CD1c-positive myeloid dendritic cell (primary cell): ENCODE data around the gene PDE7B.

Experiments used
- DNase-seq: peaks from one replicate; pipeline ENCODE4 v3.0.0-alpha.2; 2016; ENCODE audit errors: extremely low spot score

PDE7B gene

DNA sequence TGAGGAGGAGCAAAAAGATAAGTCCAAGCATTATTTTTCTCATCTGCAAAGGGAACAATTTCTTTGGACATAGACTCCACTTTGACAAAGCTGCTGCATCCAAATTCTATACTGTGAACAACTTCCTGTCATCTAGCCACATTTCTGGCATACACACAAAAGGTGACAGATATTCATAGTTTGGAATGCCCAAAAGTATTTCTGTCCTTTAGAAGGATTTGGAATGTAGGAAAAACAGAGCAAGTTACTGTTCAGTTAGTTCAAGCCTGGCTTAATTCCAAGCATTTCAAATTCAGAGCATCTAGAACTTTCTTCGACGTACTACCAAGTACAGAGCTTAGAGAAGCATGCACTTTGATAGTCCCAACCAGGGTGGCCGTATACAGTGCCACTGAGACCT, 134.0 kb downstream of the PDE7B start:
- no peak for DNase-seq

GRCh38 chr6:135987226-135987625, 135.7 kb downstream of the PDE7B start:
- no peak for DNase-seq

- no peak for DNase-seq
These were observed 138.9 kb downstream of the PDE7B start for GRCh38 chr6:135990439-135990838.

DNA sequence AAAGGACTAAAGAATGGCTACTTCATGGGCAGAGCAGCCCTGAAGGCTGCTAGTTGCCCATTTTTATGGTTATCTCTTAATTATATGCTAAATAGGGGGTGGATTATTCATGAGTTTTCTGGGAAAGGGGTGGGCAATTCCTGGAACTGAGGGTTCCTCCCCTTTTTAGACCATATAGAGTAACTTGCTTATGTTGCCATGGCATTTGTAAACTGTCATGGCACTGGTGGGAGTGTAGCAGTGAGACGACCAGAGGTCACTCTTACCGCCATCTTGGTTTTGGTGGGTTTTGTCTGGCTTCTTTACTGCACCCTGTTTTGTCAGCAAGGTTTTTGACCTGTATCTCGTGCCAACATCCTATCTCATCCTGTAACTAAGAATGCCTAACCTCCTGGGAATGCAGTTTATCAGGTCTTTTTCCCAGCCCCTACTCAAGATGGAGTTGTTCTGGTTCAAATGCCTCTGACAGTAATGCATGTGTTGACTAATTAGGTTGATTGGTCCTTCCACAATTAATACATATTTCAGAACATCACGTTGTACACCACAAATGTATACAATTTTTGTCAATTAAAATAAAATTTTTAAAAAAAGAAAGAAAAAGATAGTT, 139.5 kb downstream of the PDE7B start:
- DNase-seq, result no peak

- no peak for DNase-seq
These were observed 141.2 kb downstream of the PDE7B start for GRCh38 chr6:135992739-135993138.

DNA sequence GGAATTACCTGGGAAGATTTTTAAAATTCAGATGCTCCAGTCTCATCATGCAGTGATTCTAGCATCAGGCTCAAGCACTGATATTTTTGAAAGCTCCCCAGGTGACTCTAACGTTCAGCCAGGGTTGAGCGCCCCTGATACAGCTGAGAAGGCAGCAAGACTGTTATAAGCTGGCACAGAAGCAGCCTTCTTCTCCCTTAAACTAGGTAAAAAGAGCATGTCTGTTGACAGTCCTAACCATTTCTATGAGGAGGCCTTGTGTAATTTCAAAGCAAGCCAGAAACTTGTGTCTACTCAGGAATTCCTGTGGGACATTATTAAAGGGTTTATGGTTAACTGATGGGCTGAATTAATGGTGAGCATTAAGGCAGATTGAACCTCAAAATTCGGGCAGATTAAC, 141.9 kb downstream of the PDE7B start:
- DNase-seq, result no peak

DNA sequence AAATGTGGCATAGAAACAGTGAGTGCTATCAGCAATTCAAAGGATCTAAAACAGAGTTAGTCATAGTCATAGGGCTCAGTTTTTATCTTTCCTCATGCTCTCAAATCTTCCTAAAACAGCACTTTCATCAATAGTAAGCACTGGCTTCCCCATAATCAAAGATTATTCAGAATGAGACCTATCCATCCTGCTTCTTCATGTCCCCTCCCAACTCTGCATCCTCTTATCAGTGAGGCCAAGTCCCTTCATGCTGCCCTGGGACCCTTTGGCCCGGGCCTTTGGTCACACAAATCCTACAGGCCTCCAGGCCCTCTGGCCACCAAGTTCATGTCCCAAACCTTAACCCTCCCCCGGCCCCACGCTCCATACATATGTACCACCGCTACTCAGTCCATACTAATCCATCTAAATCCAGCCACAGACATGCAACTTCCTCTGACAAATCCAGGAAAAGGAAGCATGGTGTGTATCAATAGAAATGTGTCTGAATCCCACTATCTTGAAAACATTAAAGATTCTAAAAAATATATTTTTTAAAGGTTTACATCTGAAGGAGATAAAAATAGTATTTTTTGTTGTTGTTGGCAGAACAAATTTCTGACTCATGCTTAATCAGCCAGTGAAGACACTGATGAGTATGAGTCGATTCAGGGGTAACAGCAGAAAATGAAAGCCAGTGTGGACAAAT, 143.5 kb downstream of the PDE7B start:
- DNase-seq, result peak; percentile 31

DNA sequence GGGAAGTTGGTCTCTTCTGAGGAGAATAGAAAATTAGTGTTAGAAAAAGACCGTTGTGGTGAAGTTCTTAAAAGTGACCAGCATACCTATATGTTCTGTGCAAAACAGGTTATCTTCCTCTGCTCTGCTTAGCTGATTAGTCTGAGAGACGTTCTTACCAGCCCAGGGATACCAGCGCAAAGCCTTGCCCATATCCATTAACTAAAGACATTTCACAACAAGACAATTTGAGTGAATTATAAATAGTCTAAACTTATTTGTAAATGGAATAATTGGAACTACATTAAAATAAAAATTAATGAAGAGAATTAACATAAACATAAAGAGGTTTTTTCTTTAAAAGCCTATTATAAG, 144.0 kb downstream of the PDE7B start:
- DNase-seq, result no peak

GRCh38 chr6:135996668-135997067, 145.2 kb downstream of the PDE7B start:
- DNase-seq, result no peak

- no peak for DNase-seq
These were observed 147.9 kb downstream of the PDE7B start for GRCh38 chr6:135999393-135999792.

- peak; percentile 72 for DNase-seq
These were observed 155.8 kb downstream of the PDE7B start for GRCh38 chr6:136007345-136007744.

GRCh38 chr6:136011475-136011874, 160.0 kb downstream of the PDE7B start:
- no peak for DNase-seq

- peak; percentile 35 for DNase-seq
These were observed 160.8 kb downstream of the PDE7B start for GRCh38 chr6:136012198-136012887.

DNA sequence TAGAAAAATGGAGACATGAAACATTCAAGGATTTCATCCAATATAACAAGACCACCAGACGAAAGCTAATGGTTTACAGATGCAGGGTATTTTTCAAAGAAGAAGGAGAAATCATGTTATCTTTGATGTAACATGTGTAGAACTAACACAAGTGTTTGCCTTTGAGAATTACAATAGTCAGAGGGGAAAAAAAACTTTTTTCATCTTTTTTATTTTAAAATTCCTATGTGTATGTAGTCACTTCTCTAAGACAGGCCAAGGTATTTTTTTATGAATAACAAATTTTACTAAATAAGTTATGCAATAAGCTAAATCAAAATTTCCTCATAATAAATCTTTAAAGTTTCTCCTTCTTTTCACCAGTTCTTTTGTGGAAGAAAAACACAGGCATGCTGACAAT, 161.4 kb downstream of the PDE7B start:
- DNase-seq, result no peak

DNA sequence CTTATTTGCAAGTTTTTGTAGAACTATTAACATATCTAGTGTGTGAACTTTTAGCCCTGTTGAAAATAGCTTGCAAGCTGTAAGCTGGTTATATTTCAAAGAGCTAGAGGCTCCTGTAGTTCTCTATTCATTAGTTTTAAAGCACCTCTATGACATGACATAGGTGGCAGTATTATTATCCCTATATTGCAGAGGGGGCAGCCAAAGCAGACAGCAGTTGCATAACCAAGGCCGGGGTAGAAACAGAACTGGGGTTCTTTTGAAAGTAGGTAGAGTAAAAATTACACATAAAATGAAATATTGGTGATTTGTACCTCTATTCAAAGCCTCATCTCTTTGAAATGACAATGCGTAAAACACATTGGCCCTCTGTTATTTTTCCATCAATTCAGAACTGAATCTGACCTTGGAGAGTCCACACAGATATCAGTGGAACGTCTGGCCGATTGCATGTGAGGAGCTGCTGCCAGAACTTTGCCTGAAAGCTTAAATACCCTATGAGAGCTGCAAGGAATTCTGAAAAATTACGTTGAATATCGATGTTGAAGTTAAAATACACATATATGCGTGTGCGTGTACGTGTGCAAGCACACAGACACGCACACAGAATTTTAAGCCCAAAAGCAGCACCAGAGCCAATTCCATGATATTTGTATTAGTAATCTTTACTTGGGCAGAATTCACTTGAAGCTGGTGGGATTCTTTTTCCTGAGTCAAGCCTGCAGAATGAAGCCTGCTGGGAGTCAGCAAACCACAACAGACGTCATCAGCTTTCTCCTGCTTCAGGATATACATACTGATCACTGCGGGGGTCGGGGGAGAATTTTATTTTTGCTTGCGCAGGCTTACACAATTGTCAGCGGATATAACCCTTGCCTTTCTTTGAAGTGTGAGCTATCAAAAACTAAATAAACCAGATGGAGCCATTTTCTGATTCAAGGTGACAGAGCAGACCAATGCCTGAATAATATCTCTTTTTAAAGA, 163.2 kb downstream of the PDE7B start:
- no peak for DNase-seq

- DNase-seq, result no peak
These were observed 164.0 kb downstream of the PDE7B start for GRCh38 chr6:136015531-136015930.

- DNase-seq, result no peak
These were observed 165.0 kb downstream of the PDE7B start for GRCh38 chr6:136016228-136017225.

- no peak for DNase-seq
These were observed 169.2 kb downstream of the PDE7B start for GRCh38 chr6:136020691-136021090.

- DNase-seq, result no peak
These were observed 170.8 kb downstream of the PDE7B start for GRCh38 chr6:136022224-136022874.

DNA sequence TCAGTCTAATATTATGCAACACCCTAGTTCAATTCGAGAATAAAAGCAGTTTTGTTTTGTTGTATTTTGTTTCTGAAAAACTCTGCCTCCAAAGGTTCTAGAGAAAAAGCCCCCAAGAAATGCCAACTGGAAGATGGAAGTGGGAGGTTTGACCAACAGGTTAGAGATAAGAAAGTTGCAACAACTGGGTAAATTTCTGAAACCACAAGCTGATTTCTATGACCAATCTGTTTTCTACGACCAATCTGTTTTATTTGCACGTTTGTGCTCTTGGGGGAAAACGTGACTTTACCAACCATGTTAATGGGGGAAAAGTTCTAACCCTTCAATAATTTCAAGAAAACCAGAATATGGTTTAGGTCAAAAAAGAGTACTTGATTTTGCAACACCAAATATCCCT, 173.2 kb downstream of the PDE7B start:
- no peak for DNase-seq
